Astrocyte (in vitro differentiated cells and primary cell): ENCODE results near the gene KRTAP5-1. TPM values are rescaled to one million over a fixed set of nuclear protein-coding genes. Genes with fewer than 3 reads are reported as not detected.
"Not testable (repeated sequence)": the region's sequence is repeated elsewhere in the genome, so short reads cannot be mapped to it uniquely, and the experiment has no call there.

Source experiments
- DNase-seq: peaks from one replicate; pipeline ENCODE4 v3.0.0-alpha.2; 2010; ENCODE audit warnings: low read depth
- FAIRE-seq: peaks from 2 replicates; lab custom pipeline; 2011; peaks lifted over from hg19 to GRCh38; lab: Jason Lieb, UNC
- H2AFZ ChIP-seq: 2 replicates; pipeline ENCODE4 v1.6.0; 2012; ENCODE audit warnings: low read depth, low read length, inconsistent platforms
- H3K27ac ChIP-seq: 2 replicates; pipeline ENCODE4 v1.5.1; 2011; ENCODE audit warnings: low read depth, low read length, inconsistent platforms
- H3K27me3 ChIP-seq: 2 replicates; pipeline ENCODE4 v1.6.0; 2011; ENCODE audit warnings: low read length, inconsistent platforms; ENCODE audit not compliant: insufficient read depth
- H3K36me3 ChIP-seq: 2 replicates; pipeline ENCODE4 v1.5.1; 2011; ENCODE audit warnings: low read length, inconsistent platforms; ENCODE audit not compliant: insufficient read depth
- H3K4me1 ChIP-seq: 2 replicates; pipeline ENCODE4 v1.5.1; 2011; ENCODE audit warnings: low read length, inconsistent platforms; ENCODE audit not compliant: insufficient read depth
- H3K4me2 ChIP-seq: 2 replicates; pipeline ENCODE4 v1.6.0; 2012; ENCODE audit warnings: low read length, inconsistent platforms
- H3K4me3 ChIP-seq: 2 replicates; pipeline ENCODE4 v1.5.1; 2011; ENCODE audit warnings: low read depth, mild to moderate bottlenecking, low read length, inconsistent platforms; ENCODE audit not compliant: insufficient read depth
- H3K79me2 ChIP-seq: 2 replicates; pipeline ENCODE4 v1.6.0; 2012; ENCODE audit warnings: mild to moderate bottlenecking, low read length, inconsistent platforms; ENCODE audit not compliant: insufficient read depth
- H3K9ac ChIP-seq: 2 replicates; pipeline ENCODE4 v1.6.0; 2012; ENCODE audit warnings: mild to moderate bottlenecking, low read length, inconsistent platforms
- H3K9me3 ChIP-seq: 2 replicates; pipeline ENCODE4 v1.5.1; 2012; ENCODE audit warnings: low read depth, mild to moderate bottlenecking, low read length, inconsistent platforms; ENCODE audit not compliant: insufficient read depth
- H4K20me1 ChIP-seq: 2 replicates; pipeline ENCODE4 v1.6.0; 2012; ENCODE audit warnings: low read length, inconsistent platforms; ENCODE audit not compliant: insufficient read depth
- H3K27ac Mint-ChIP-seq: one replicate; pipeline ENCODE4 v1.8.0; 2021; ENCODE audit warnings: mild to moderate bottlenecking, mixed read lengths; ENCODE audit not compliant: unreplicated experiment
- H3K27me3 Mint-ChIP-seq: one replicate; pipeline ENCODE4 v1.8.0; 2021; ENCODE audit warnings: low read depth, mixed read lengths; ENCODE audit not compliant: unreplicated experiment
- H3K36me3 Mint-ChIP-seq: one replicate; pipeline ENCODE4 v1.8.0; 2021; ENCODE audit warnings: low read depth, mixed read lengths; ENCODE audit not compliant: unreplicated experiment
- H3K4me1 Mint-ChIP-seq: one replicate; pipeline ENCODE4 v1.8.0; 2021; ENCODE audit warnings: low read depth, mixed read lengths; ENCODE audit not compliant: unreplicated experiment
- H3K4me3 Mint-ChIP-seq: one replicate; pipeline ENCODE4 v1.8.0; 2021; ENCODE audit warnings: mild to moderate bottlenecking, moderate library complexity, mixed read lengths; ENCODE audit not compliant: unreplicated experiment
- H3K9me3 Mint-ChIP-seq: one replicate; pipeline ENCODE4 v1.8.0; 2021; ENCODE audit warnings: mild to moderate bottlenecking, mixed read lengths; ENCODE audit not compliant: unreplicated experiment
- CTCF ChIP-seq: IDR thresholded peaks from 2 replicates; pipeline ENCODE4 v1.5.1; 2011; ENCODE audit warnings: low read depth, mild to moderate bottlenecking, inconsistent platforms, low read length, moderate library complexity; ENCODE audit not compliant: insufficient read depth
- EZH2 ChIP-seq: IDR thresholded peaks from 2 replicates; pipeline ENCODE4 v1.6.1; 2012; ENCODE audit warnings: mild to moderate bottlenecking, low read length, inconsistent platforms; ENCODE audit not compliant: insufficient read depth
- total RNA-seq: library from RNA; stranded (reverse); gene quantifications from 2 replicates; pipeline ENCODE4 v1.2.1, GENCODE V29; 2021

The KRTAP5-1 gene
- total RNA-seq, 1 donor from 2014 or later = not detected

- Histone ChIP-seq H3K4me2 (no peak overlapping the region), H3K27me3 (peaks cover 26% of the 10 kb centered on the region), H3K36me3 (no peaks in the 10 kb centered on the region), H2AFZ (no peak overlapping the region), H3K79me2 (no peaks in the 10 kb centered on the region), H3K9me3 (no peaks in the 10 kb centered on the region), H3K4me1 (no peaks in the 10 kb centered on the region), H3K27ac (no peak overlapping the region), H3K4me3 (no peak overlapping the region), H3K9ac (no peak overlapping the region), H4K20me1 (no peaks in the 10 kb centered on the region)
- DNase-seq = no peak
- Mint-ChIP-seq H3K4me3 (no peak overlapping the region), H3K36me3 (peaks cover 3% of the 10 kb centered on the region), H3K4me1 (no peaks in the 10 kb centered on the region), H3K27me3 (peaks cover 61% of the 10 kb centered on the region), H3K9me3 (peaks cover 2% of the 10 kb centered on the region), H3K27ac (no peak overlapping the region)
- FAIRE-seq = no peak
- TF ChIP-seq CTCF (no peak), EZH2 (no peak)
These were observed 15.5 kb upstream of the KRTAP5-1 start for GRCh38 chr11:1600626-1601025.

GRCh38 chr11:1598816-1599215 is 13.7 kb upstream of the KRTAP5-1 start:
- Mint-ChIP-seq H3K9me3 (peaks cover 2% of the 10 kb centered on the region), H3K27me3 (peaks cover 69% of the 10 kb centered on the region), H3K4me3 (no peak overlapping the region), H3K27ac (no peak overlapping the region), H3K36me3 (peaks cover 3% of the 10 kb centered on the region), H3K4me1 (no peaks in the 10 kb centered on the region)
- no peak overlapping the region for H3K4me3 ChIP-seq
- H4K20me1 ChIP-seq = no peaks in the 10 kb centered on the region
- DNase-seq (no peak), FAIRE-seq (no peak)
- H3K27me3 ChIP-seq = peaks cover 27% of the 10 kb centered on the region
- H3K79me2 ChIP-seq = no peaks in the 10 kb centered on the region
- no peaks in the 10 kb centered on the region for H3K36me3 ChIP-seq
- no peak overlapping the region for H3K4me2 ChIP-seq
- H2AFZ ChIP-seq = no peak overlapping the region
- no peaks in the 10 kb centered on the region for H3K4me1 ChIP-seq
- TF ChIP-seq EZH2 = no peak
- TF ChIP-seq CTCF = no peak
- H3K27ac ChIP-seq = no peak overlapping the region
- no peak overlapping the region for H3K9ac ChIP-seq
- H3K9me3 ChIP-seq = no peaks in the 10 kb centered on the region

- not testable (repeated sequence) for FAIRE-seq, H3K4me3 ChIP-seq, H4K20me1 ChIP-seq
These were observed 13.3 kb upstream of the KRTAP5-1 start for GRCh38 chr11:1598406-1598805.

More at GRCh38 chr11:1598406-1598805, 13.3 kb upstream of the KRTAP5-1 start:
- peaks cover 69% of the 10 kb centered on the region for H3K27me3 Mint-ChIP-seq
- H3K4me1 ChIP-seq, H3K36me3 Mint-ChIP-seq, H3K4me1 Mint-ChIP-seq, DNase-seq, H3K4me3 Mint-ChIP-seq, H3K9me3 Mint-ChIP-seq, H3K27ac ChIP-seq, H3K9me3 ChIP-seq, H3K27ac Mint-ChIP-seq, H3K36me3 ChIP-seq, H3K9ac ChIP-seq, H2AFZ ChIP-seq, H3K79me2 ChIP-seq, H3K4me2 ChIP-seq: not testable (repeated sequence)
- H3K27me3 ChIP-seq = peaks cover 29% of the 10 kb centered on the region
